IMR-90 (cell line): Measurements from ENCODE around the gene ADAT1. TPM values are rescaled to one million over a fixed set of nuclear protein-coding genes. Genes with fewer than 3 reads are reported as not detected.

Experiments used
- ATAC-seq: fragments of 200-7000 bp; cut with Tn5 transposase; 2 replicates; pipeline ENCODE4 v1.9.1; 2020; ENCODE audit warnings: low read depth, mild to moderate bottlenecking, moderate library complexity
- BruUV-seq: library from RNA; stranded (reverse); fragments of 400-500 nt; replicated peaks from 2 replicates; lab custom pipeline; 2021; lab: Mats Ljungman, UMichigan
- CTCF ChIA-PET: fragments of 300-600 bp; formaldehyde crosslinking; extraction: SDS; loops from one replicate; lab custom pipeline; 2021; ENCODE audit warnings: antibody characterized with exemption; lab: Yijun Ruan, JAX
- POLR2A ChIA-PET: fragments of 300-600 bp; sonication (Branson Sonifier 250); formaldehyde crosslinking; loops from one replicate; lab custom pipeline; 2022; ENCODE audit warnings: antibody characterized with exemption; ENCODE audit not compliant: unreplicated experiment; lab: Charles Lee
- DNase-seq: peaks from one replicate; pipeline ENCODE4 v3.0.0; 2013
- H2AFZ ChIP-seq: replicated peaks from 2 replicates; pipeline ENCODE3; 2013; ENCODE audit warnings: low read length, mild to moderate bottlenecking; ENCODE audit not compliant: poor library complexity
- H2AK5ac ChIP-seq: 2 replicates; pipeline ENCODE4 v1.6.1; 2013; ENCODE audit warnings: low read depth, low read length, inconsistent platforms
- H2AK9ac ChIP-seq: replicated peaks from 2 replicates; pipeline ENCODE3; 2013; ENCODE audit warnings: mild to moderate bottlenecking, low read depth, low read length, moderate library complexity; ENCODE audit not compliant: poor library complexity
- H2BK120ac ChIP-seq: 2 replicates; pipeline ENCODE4 v1.6.1; 2013; ENCODE audit warnings: low read depth, low read length, inconsistent platforms
- H2BK15ac ChIP-seq: 3 replicates; pipeline ENCODE4 v1.6.1; 2013; ENCODE audit warnings: low read depth, low read length, inconsistent platforms
- H2BK20ac ChIP-seq: 2 replicates; pipeline ENCODE4 v1.6.1; 2013; ENCODE audit warnings: low read depth, mild to moderate bottlenecking, inconsistent platforms, low read length, moderate library complexity
- H2BK5ac ChIP-seq: 2 replicates; pipeline ENCODE4 v1.6.1; 2013; ENCODE audit warnings: mild to moderate bottlenecking, low read depth, low read length, inconsistent platforms; ENCODE audit not compliant: poor library complexity, severe bottlenecking
- H3K14ac ChIP-seq: replicated peaks from 2 replicates; pipeline ENCODE4 v1.6.1; 2013; ENCODE audit warnings: low read depth, low read length, inconsistent platforms
- H3K18ac ChIP-seq: 2 replicates; pipeline ENCODE4 v1.6.1; 2013; ENCODE audit warnings: low read depth, low read length, control low read depth
- H3K23ac ChIP-seq: 2 replicates; pipeline ENCODE4 v1.6.1; 2013; ENCODE audit warnings: low read depth, low read length, inconsistent platforms
- H3K27ac ChIP-seq: 2 replicates; pipeline ENCODE4 v1.5.1; 2013; ENCODE audit warnings: mild to moderate bottlenecking, control low read depth, low read length; ENCODE audit not compliant: insufficient read depth
- H3K27me3 ChIP-seq: 2 replicates; pipeline ENCODE4 v1.6.1; 2013; ENCODE audit warnings: low read length; ENCODE audit not compliant: control insufficient read depth, insufficient read depth
- H3K36me3 ChIP-seq: 2 replicates; pipeline ENCODE4 v1.6.1; 2013; ENCODE audit warnings: low read length, mixed read lengths; ENCODE audit not compliant: control insufficient read depth, insufficient read depth
- H3K4ac ChIP-seq: 2 replicates; pipeline ENCODE4 v1.6.1; 2013; ENCODE audit warnings: low read depth, low read length, inconsistent platforms
- H3K4me1 ChIP-seq: 2 replicates; pipeline ENCODE4 v1.6.1; 2013; ENCODE audit warnings: low read length, mixed read lengths; ENCODE audit not compliant: control insufficient read depth, insufficient read depth
- H3K4me2 ChIP-seq: 2 replicates; pipeline ENCODE4 v1.6.1; 2013; ENCODE audit warnings: low read depth, mild to moderate bottlenecking, control low read depth, low read length, moderate library complexity
- H3K4me3 ChIP-seq: 2 replicates; pipeline ENCODE4 v1.5.1; 2013; ENCODE audit warnings: low read depth, mild to moderate bottlenecking, control low read depth, low read length, moderate library complexity; ENCODE audit not compliant: insufficient read depth
- H3K56ac ChIP-seq: 2 replicates; pipeline ENCODE4 v1.6.1; 2013; ENCODE audit warnings: low read length, inconsistent platforms; ENCODE audit not compliant: insufficient read depth; ENCODE audit errors: extremely low read depth
- H3K79me1 ChIP-seq, 2 experiments: 2 replicates each; pipeline ENCODE4 v1.6.1; 2013; ENCODE audit warnings: low read length in 2 of 2, inconsistent platforms in 1 of 2, low read depth in 1 of 2
- H3K9ac ChIP-seq: 2 replicates; pipeline ENCODE4 v1.6.1; 2013; ENCODE audit warnings: low read depth, low read length, control low read depth
- H3K9me1 ChIP-seq: 2 replicates; pipeline ENCODE4 v1.6.1; 2013; ENCODE audit warnings: low read length, inconsistent platforms; ENCODE audit not compliant: insufficient read depth
- H3K9me3 ChIP-seq: 2 replicates; pipeline ENCODE4 v1.6.1; 2013; ENCODE audit warnings: low read length; ENCODE audit not compliant: control insufficient read depth, insufficient read depth
- H4K20me1 ChIP-seq: 2 replicates; pipeline ENCODE4 v1.6.1; 2013; ENCODE audit warnings: low read length, inconsistent platforms; ENCODE audit not compliant: insufficient read depth
- H4K5ac ChIP-seq: 2 replicates; pipeline ENCODE4 v1.6.1; 2013; ENCODE audit warnings: mild to moderate bottlenecking, low read depth, low read length, control low read depth
- H4K8ac ChIP-seq, 2 experiments: 2 replicates each; pipeline ENCODE4 v1.6.1; 2013; ENCODE audit warnings: low read depth in 2 of 2, low read length in 2 of 2, control low read depth in 1 of 2, inconsistent platforms in 1 of 2
- H4K91ac ChIP-seq: 2 replicates; pipeline ENCODE4 v1.6.1; 2013; ENCODE audit warnings: low read depth, low read length, inconsistent platforms; ENCODE audit not compliant: insufficient read depth
- BHLHE40 ChIP-seq: fragments of 150-350 bp; IDR thresholded peaks from 2 replicates; pipeline ENCODE4 v1.6.1; 2016; ENCODE audit warnings: mild to moderate bottlenecking, low read depth, low read length
- CEBPB ChIP-seq: IDR thresholded peaks from 2 replicates; pipeline ENCODE4 v1.6.1; 2012; ENCODE audit warnings: low read depth, low read length, improper control_type of control experiment
- CHD1 ChIP-seq: IDR thresholded peaks from 2 replicates; pipeline ENCODE4 v1.6.1; 2012; ENCODE audit warnings: low read depth, low read length, improper control_type of control experiment
- FOS ChIP-seq: fragments of 150-350 bp; IDR thresholded peaks from 2 replicates; pipeline ENCODE4 v1.6.1; 2016; ENCODE audit warnings: low read depth, low read length
- MAFK ChIP-seq: IDR thresholded peaks from 2 replicates; pipeline ENCODE4 v1.6.1; 2012; ENCODE audit warnings: low read depth, low read length, improper control_type of control experiment
- MAZ ChIP-seq: IDR thresholded peaks from 2 replicates; pipeline ENCODE4 v1.6.1; 2012; ENCODE audit warnings: low read depth, mild to moderate bottlenecking, low read length, improper control_type of control experiment, moderate library complexity, borderline replicate concordance
- MXI1 ChIP-seq: IDR thresholded peaks from 2 replicates; pipeline ENCODE4 v1.6.1; 2012; ENCODE audit warnings: low read depth, mild to moderate bottlenecking, low read length, moderate library complexity, borderline replicate concordance
- NFE2L2 ChIP-seq: fragments of 150-350 bp; IDR thresholded peaks from 2 replicates; pipeline ENCODE4 v1.6.1; 2016; ENCODE audit warnings: low read depth, mild to moderate bottlenecking, low read length
- POLR2A ChIP-seq: IDR thresholded peaks from 2 replicates; pipeline ENCODE4 v1.6.1; 2012; ENCODE audit warnings: mild to moderate bottlenecking, low read depth, low read length
- RAD21 ChIP-seq: IDR thresholded peaks from 2 replicates; pipeline ENCODE4 v1.6.1; 2012; ENCODE audit warnings: low read length, improper control_type of control experiment
- RCOR1 ChIP-seq: IDR thresholded peaks from 2 replicates; pipeline ENCODE4 v1.6.1; 2012; ENCODE audit warnings: mild to moderate bottlenecking, low read length, improper control_type of control experiment; ENCODE audit not compliant: insufficient replicate concordance
- RFX5 ChIP-seq: IDR thresholded peaks from 2 replicates; pipeline ENCODE4 v1.8.0; 2012; ENCODE audit warnings: low read depth, mild to moderate bottlenecking, low read length, moderate library complexity
- SMC3 ChIP-seq: fragments of 150-350 bp; IDR thresholded peaks from 2 replicates; pipeline ENCODE4 v1.6.1; 2016; ENCODE audit warnings: low read depth, mild to moderate bottlenecking, antibody characterized with exemption, low read length, moderate library complexity
- WGBS, 2 experiments: methylation state at CpG; one replicate each; pipeline versions ENCODE4 v1.1.5 to v1.1.7; 2013; ENCODE audit warnings: missing lambda C conversion rate in 2 of 2; ENCODE audit not compliant: insufficient read length in 1 of 2; ENCODE audit errors: extremely low coverage in 2 of 2; 5-methylcytosine and 5-hydroxymethylcytosine counted together
- dilution Hi-C: fragments of 300-500 bp; cut with HindIII; formaldehyde crosslinking; loops from one replicate; pipeline ENCODE4 v1.14.3; 2018; ENCODE audit warnings: low sequenced_read_pairs; ENCODE audit not compliant: unreplicated experiment
- in situ Hi-C: fragments of 300-500 bp; cut with MboI; formaldehyde crosslinking; loops from 3 replicates; pipeline ENCODE4 v1.14.3; 2019; ENCODE audit warnings: low sequenced_read_pairs, inconsistent platforms, mixed read lengths
- intact Hi-C: fragments of 100-400 bp; cut with micrococcal nuclease; formaldehyde crosslinking; loops from 2 replicates; pipeline ENCODE4 v1.10.0; 2022
- polyA plus RNA-seq, 3 experiments: library from polyadenylated mRNA; depleted of rRNA; stranded (reverse); fragments of >200 nt; gene quantifications; 2 replicates each; pipeline ENCODE4 v1.2.3, GENCODE V29; 2012; ENCODE audit warnings: low replicate concordance in 1 of 3
- total RNA-seq: library from RNA; depleted of rRNA; stranded (reverse); fragments of >200 nt; gene quantifications from 2 replicates; pipeline ENCODE4 v1.2.3, GENCODE V29; 2012
- TF ChIP-seq, protein P1 (sequence below): conservative IDR thresholded peaks from 2 replicates; pipeline ENCODE4 v1.5.1; 2012; ENCODE audit warnings: mild to moderate bottlenecking, low read depth, low read length, improper control_type of control experiment
- TF ChIP-seq, protein P2 (sequence below): fragments of 150-350 bp; IDR thresholded peaks from 2 replicates; pipeline ENCODE4 v1.6.1; 2017; ENCODE audit warnings: mild to moderate bottlenecking, antibody characterized with exemption, low read length, low read depth
- TF ChIP-seq, protein P3 (sequence below): fragments of 150-350 bp; IDR thresholded peaks from 2 replicates; pipeline ENCODE4 v1.6.1; 2016; ENCODE audit warnings: low read depth, mild to moderate bottlenecking, low read length, moderate library complexity, borderline replicate concordance

ADAT1 gene
- total and polyA plus RNA-seq, 2 of the 4 experiments (the other 2 are of a cell fraction), result 22.7 to 52.9 TPM

DNA sequence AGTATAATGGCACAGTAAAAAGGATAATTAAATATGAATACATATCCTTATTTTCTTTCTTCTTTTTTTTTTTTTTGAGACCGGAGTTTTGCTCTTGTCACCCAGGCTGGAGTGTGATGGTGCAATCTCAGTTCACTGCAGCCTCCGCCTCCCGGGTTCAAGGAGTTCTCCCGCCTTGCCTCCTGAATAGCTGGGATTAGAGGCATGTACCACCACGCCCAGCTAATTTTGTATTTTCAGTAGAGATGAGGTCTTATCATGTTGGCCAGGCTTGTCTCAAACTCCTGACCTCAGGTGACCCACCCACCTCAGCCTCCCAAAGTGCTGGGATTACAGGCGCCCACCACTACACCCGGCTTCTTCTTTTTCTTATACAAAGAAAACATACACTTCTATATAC is 44.9 kb downstream of the ADAT1 start:
- H2BK20ac ChIP-seq, result no peak overlapping the region
- CTCF ChIA-PET, result no interaction called here
- BruUV-seq, result no TSS peak
- no peak overlapping the region for H2BK120ac ChIP-seq
- no peak overlapping the region for H2BK15ac ChIP-seq
- no peaks in the 10 kb centered on the region for H3K9me3 ChIP-seq
- no peak overlapping the region for H4K8ac ChIP-seq
- TF ChIP-seq NFE2L2, result no peak
- no peak for TF ChIP-seq MXI1
- no peak for TF ChIP-seq MAZ
- TF ChIP-seq CEBPB, result no peak
- TF ChIP-seq POLR2A, result no peak
- TF ChIP-seq RCOR1, result no peak
- TF ChIP-seq SMC3, result no peak
- TF ChIP-seq RAD21, result no peak
- TF ChIP-seq, protein P1, sequence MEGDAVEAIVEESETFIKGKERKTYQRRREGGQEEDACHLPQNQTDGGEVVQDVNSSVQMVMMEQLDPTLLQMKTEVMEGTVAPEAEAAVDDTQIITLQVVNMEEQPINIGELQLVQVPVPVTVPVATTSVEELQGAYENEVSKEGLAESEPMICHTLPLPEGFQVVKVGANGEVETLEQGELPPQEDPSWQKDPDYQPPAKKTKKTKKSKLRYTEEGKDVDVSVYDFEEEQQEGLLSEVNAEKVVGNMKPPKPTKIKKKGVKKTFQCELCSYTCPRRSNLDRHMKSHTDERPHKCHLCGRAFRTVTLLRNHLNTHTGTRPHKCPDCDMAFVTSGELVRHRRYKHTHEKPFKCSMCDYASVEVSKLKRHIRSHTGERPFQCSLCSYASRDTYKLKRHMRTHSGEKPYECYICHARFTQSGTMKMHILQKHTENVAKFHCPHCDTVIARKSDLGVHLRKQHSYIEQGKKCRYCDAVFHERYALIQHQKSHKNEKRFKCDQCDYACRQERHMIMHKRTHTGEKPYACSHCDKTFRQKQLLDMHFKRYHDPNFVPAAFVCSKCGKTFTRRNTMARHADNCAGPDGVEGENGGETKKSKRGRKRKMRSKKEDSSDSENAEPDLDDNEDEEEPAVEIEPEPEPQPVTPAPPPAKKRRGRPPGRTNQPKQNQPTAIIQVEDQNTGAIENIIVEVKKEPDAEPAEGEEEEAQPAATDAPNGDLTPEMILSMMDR, result no peak
- TF ChIP-seq, protein P2, sequence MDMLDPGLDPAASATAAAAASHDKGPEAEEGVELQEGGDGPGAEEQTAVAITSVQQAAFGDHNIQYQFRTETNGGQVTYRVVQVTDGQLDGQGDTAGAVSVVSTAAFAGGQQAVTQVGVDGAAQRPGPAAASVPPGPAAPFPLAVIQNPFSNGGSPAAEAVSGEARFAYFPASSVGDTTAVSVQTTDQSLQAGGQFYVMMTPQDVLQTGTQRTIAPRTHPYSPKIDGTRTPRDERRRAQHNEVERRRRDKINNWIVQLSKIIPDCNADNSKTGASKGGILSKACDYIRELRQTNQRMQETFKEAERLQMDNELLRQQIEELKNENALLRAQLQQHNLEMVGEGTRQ, result no peak
- no peak for TF ChIP-seq FOS
- no peak for TF ChIP-seq RFX5
- TF ChIP-seq MAFK, result no peak
- no peak for TF ChIP-seq CHD1
- TF ChIP-seq BHLHE40, result no peak
- TF ChIP-seq, protein P3, sequence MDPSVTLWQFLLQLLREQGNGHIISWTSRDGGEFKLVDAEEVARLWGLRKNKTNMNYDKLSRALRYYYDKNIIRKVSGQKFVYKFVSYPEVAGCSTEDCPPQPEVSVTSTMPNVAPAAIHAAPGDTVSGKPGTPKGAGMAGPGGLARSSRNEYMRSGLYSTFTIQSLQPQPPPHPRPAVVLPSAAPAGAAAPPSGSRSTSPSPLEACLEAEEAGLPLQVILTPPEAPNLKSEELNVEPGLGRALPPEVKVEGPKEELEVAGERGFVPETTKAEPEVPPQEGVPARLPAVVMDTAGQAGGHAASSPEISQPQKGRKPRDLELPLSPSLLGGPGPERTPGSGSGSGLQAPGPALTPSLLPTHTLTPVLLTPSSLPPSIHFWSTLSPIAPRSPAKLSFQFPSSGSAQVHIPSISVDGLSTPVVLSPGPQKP, result no peak
- no peak overlapping the region for H3K4ac ChIP-seq
- no peak overlapping the region for H4K91ac ChIP-seq
- no peak overlapping the region for H3K4me2 ChIP-seq
- no peaks in the 10 kb centered on the region for H4K20me1 ChIP-seq
- no peaks in the 10 kb centered on the region for H3K4me1 ChIP-seq
- H2AFZ ChIP-seq, result no peak overlapping the region
- dilution Hi-C loops (no loop called here), intact Hi-C loops (no loop called here), in situ Hi-C loops (loop anchor here (25.0 kb wide), 1 partner anchor 366 kb away; the partner anchor contains the start of genes CTRB1 and CTRB2)
- H3K9me1 ChIP-seq, result peaks cover 7% of the 10 kb centered on the region; the same call in 1 of the 2 replicates
- H4K5ac ChIP-seq, result no peak overlapping the region
- H2BK5ac ChIP-seq, result no peak overlapping the region
- H3K36me3 ChIP-seq, result peaks cover 45% of the 10 kb centered on the region
- no peak overlapping the region for H2AK9ac ChIP-seq
- WGBS, 2 experiments, result 100% methylated on average over 2 of the region's 7 CpGs; no CpG with 5 or more reads in 1 of the 2 experiments
- H3K56ac ChIP-seq, result no peak overlapping the region
- H3K27ac ChIP-seq, result no peak overlapping the region
- no peak overlapping the region for H3K4me3 ChIP-seq
- POLR2A ChIA-PET, result no interaction called here
- H2AK5ac ChIP-seq, result no peak overlapping the region
- no peak overlapping the region for H3K18ac ChIP-seq
- ATAC-seq, result no peak
- no peaks in the 10 kb centered on the region for H3K27me3 ChIP-seq
- DNase-seq, result no peak
- H3K23ac ChIP-seq, result no peak overlapping the region
- H3K79me1 ChIP-seq, result peaks cover 5 to 24% of the 10 kb centered on the region in 2 experiments; a peak in 3 of 4 replicates
- H3K14ac ChIP-seq, result no peak overlapping the region
- H3K9ac ChIP-seq, result no peak overlapping the region
